Mesenteric fat pad (tissue), 1 donor: ENCODE measurements around the gene OSBPL8. TPM values are rescaled to one million over a fixed set of nuclear protein-coding genes. Genes with fewer than 3 reads are reported as not detected.
"Not testable (repeated sequence)": the region's sequence is repeated elsewhere in the genome, so short reads cannot be mapped to it uniquely, and the experiment has no call there.

ENCODE experiments used
- DNase-seq: peaks from one replicate; pipeline ENCODE4 v3.0.0-alpha.2; 2020; ENCODE audit warnings: low spot score
- total RNA-seq: library from RNA; stranded (reverse); fragmentation: NEBNext Ultra II Directional; extraction: Animal tissue kit (Norgen Biotek cat#: 25700); gene quantifications from one replicate; pipeline ENCODE4 v1.2.1, GENCODE V29; 2021
- donor health status: DM: yes; HTN: yes; CAD: no.

Gene OSBPL8
- total RNA-seq, 1 donor from 2014 or later: 121 TPM

- no peak for DNase-seq
Measured at GRCh38 chr12:76529226-76529918, 30.2 kb downstream of the OSBPL8 start.

- no peak for DNase-seq
Measured at GRCh38 chr12:76523408-76523807, 36.2 kb downstream of the OSBPL8 start.

DNA sequence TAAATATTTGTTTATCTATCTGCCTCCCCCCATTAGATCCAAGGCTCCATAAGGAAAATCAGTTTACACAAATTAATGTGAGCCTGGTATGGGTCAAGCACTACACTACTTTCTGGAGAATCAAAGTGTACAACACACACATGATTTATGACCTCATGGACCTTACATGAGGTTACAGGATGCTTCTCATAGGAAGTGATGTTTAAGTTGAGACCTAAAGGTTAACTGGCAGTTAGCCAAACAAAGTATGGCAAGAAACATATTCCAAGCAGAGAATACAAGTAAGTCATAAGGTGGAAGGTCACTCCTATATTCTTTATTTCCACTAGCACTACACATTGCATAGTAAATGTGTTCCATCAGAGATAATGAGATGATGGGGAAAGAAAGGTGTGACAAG lies 39.2 kb downstream of the OSBPL8 start:
- no peak for DNase-seq

DNA sequence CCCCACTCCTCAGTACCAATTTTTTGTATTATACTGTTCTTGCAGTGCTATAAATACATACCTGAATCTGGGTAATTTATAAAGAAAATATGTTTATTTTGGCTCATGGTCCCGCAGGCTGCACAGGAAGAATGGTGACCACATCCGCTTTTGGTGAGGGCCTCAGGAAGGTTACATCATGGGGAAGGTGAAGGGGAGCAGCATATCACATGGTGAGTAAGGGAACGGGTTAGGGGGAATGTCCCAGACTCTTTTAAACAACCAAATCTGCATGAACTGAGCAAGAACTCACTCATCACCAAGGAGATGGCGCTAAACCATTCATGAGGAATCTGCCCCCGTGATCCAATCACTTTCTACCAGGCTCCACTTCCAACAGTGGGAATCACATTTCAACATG lies 40.0 kb downstream of the OSBPL8 start:
- no peak for DNase-seq

DNA sequence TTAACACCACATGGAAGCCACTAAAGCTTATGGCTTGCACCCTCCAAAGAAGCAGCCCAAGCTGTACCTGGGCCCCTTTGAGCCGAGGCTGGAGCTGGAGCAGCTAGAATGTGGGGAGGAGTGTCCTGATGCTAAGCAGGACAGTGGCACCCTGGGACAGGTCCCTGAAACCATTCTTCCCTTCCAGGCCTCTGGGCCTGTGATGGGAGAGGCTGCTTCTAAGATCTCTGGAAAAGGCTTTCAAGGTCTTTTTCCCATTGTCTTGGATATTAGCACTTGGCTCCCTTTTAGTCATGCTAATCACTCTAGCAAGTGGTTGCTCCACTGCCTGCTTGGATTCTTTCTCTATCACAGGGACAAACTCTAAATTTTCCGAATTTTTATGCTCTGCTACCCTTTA lies 40.9 kb downstream of the OSBPL8 start:
- DNase-seq: no peak

DNA sequence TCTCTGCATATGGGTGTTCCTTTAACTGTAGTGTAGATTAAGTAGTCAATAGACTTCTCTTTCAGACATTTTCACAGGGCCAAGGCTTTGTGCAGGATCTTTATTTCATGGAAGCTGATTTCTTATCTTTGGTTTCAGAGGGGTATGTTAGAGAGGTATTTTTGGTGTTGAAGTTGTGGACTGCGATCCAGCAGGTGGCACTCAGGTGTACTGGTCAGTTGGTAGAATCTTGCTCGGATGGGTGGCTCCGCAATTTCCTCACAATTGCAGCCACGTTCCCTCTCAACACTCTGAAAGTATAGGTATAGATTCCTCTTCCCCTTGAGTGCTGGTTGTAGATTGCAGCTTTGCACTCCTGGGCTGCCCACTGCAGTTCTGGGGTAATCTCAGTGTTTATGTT lies 44.3 kb downstream of the OSBPL8 start:
- DNase-seq: no peak

GRCh38 chr12:76511116-76511716 lies 48.4 kb downstream of the OSBPL8 start:
- DNase-seq: not testable (repeated sequence)

GRCh38 chr12:76508128-76508980 lies 51.2 kb downstream of the OSBPL8 start:
- DNase-seq: no peak

- no peak for DNase-seq
Measured at GRCh38 chr12:76506149-76506548, 53.4 kb downstream of the OSBPL8 start.

DNA sequence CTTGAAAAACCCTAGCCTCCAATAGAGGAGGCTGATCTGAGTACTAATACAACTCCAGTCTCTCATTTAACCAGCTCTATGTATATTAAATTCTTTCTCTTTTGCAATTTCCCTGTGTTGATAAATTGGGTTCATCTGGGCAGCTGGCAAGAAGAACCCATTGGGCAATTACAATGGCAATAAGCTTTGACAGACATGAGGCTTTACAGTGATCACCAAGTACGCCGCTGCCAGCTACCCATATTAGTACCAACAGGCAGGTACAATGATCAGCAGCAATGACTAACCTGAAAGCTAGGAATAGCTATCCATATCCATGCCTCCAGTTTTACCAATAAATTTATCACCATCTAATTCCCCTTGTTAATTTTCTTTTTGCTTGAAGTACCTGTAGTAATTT lies 54.5 kb downstream of the OSBPL8 start:
- no peak for DNase-seq

- no peak for DNase-seq
Measured at GRCh38 chr12:76504606-76505005, 55.0 kb downstream of the OSBPL8 start.

GRCh38 chr12:76503957-76504356 lies 55.6 kb downstream of the OSBPL8 start:
- no peak for DNase-seq

DNA sequence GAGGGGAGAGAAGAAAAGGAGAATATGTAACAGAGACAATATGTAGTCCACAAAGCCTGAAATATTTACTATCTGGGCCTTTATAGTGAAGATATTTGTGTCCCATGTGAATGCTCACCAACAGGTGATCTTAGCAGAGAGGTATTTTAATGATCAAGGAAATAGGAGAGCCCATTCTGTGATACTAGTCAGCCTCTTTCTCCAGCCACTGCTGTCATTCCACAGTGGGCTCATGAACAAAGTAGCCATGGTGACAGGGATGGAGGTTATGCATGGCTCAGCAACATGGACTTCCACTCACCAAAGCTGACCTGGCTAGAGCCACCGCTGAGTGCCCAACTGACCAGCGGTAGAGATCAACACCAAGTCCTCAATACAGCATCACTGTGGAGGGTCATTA lies 58.2 kb downstream of the OSBPL8 start:
- DNase-seq: no peak

DNA sequence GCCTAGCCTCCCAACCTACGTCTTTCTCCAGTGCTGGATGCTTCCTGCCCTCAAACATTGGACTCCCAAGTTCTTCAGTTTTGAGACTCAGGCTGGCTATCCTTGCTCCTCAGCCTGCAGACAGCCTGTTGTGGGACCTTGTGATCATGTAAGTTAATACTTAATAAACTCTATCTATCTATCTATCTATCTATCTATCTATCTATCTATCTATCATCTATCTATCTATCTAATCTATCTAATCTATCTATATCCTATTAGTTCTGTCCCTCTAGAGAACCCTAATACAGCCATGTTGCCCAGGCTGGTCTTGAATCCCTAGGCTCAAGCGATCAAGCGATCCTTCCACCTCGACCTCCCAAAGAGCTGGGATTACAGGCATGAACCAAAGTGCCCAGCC lies 60.4 kb downstream of the OSBPL8 start:
- not testable (repeated sequence) for DNase-seq

DNA sequence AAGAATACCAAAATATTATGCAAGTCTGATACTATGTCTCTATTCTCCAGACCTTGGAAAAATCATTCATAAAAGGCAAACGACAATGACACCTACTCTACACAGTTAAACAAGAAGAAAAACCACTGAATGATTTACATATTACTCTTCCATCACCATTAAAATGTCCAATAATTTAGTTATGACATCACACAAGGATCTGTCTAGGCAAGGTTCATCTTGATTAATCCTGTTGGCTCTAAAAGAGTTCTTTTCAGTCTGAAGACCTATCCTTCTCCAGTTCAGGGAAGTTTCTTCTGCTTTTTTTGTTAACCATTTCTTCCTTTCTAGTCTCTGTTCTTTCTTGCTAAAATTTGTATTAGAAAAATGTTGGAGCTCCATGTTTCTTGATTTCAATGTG lies 64.0 kb downstream of the OSBPL8 start:
- DNase-seq: no peak

DNA sequence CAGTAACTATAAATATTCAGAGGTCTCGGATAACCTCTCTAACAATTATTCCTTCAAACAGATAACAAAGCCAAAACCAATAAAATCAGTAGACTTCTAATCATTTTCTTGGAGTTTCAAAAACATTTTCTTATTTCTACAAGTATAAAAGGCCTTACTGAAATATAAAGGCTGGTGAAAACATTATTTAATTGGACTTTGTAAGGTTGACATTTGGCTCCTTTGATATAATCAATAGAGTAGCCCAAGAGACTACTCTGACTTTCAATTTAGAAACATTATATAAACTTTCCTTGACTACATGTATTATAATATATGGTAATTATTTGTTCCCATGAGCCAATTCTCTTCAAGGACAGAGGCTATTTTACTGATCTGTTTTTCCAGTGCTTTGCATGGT lies 68.3 kb downstream of the OSBPL8 start:
- no peak for DNase-seq

DNA sequence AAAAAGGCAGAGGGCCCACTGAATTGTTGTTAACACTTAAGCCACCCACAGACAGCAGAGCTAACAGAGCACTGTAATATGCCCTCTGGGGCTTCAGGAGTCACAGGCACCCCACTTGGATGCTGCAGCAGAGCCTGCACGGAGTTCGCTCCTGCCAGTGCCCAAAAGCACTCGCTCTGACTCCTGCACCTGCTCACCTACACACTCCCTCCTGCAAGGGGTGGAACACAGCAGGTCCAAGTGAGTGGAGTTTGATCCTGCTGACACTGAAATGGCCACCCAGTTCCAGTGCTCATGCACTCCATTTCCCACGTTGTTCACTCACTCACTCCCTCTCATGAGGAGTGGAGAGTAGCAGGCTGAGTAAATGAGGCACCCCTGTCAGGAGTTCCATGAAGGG lies 68.8 kb downstream of the OSBPL8 start:
- DNase-seq: no peak

GRCh38 chr12:76489737-76490136 lies 69.8 kb downstream of the OSBPL8 start:
- DNase-seq: no peak

DNA sequence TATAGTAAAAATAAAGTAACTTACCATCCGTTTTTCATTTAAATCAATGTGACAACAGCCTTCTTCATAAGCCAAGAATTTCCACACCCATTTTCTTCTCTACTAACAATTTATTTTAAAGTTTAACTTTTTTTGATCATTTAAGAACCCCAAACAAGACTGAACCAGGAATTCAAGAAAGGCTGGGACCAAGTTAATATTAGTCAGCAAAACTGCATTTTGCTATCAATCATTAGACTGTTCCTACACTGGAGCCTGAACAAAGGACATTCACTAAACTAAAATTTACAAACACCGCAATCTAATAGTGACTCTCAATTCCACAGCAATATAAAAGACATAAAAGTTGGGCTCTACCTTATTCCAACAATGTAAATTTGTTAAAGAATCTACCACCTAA lies 73.6 kb downstream of the OSBPL8 start:
- no peak for DNase-seq

DNA sequence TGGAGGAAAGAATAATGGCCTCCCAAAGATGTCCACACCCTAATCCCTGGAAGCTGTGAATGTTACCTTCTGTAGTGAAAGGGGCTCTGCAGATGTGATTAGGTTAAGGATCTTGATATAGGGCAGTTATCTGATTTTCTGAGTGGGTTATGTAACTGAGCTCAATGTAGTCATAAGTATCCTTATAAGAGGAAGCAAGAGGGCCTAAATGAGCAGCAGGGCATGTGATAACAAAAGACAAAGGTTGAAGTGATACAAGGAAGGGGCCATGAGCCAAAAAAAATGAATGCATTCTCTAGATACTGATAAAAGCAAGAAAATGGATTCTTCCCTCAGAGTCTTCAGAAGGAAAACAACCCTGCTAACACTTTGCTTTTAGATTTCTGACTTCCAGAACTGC lies 78.8 kb downstream of the OSBPL8 start:
- DNase-seq: no peak

- no peak for DNase-seq
Measured at GRCh38 chr12:76478045-76478444, 81.5 kb downstream of the OSBPL8 start.

DNA sequence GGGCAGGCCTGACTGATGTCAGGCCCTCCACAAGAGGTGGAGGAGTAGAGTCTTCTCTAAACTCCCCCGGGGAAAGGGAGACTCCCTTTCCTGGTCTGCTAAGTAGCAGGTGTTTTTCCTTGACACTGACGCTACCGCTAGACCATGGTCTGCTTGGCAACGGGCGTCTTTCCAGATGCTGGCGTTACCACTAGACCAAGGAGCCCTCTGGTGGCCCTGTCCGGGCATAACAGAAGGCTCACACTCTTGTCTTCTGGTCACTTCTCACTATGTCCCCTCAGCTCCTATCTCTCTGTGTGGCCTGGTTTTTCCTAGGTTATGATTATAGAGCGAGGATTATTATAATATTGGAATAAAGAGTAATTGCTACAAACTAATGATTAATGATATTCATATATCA lies 86.7 kb downstream of the OSBPL8 start:
- DNase-seq: not testable (repeated sequence)
